Measurements from ENCODE around the gene KIAA1671. TPM values are rescaled to one million over a fixed set of nuclear protein-coding genes. Genes with fewer than 3 reads are reported as not detected.

Gene KIAA1671
- total RNA-seq, 2 experiments from 2014 or later: 5.1 to 5.5 TPM

- ATAC-seq (no peak), DNase-seq (no peak)
- H3K9me3 Mint-ChIP-seq (ENCODE audit: insufficient read depth): no peaks in the 10 kb centered on the region
- ChIA-PET POLR2A (no interaction called here), CTCF (interaction anchor here (1.8 kb wide), 1 partner anchor 10 kb away, joined by 9 read pairs; no protein-coding TSS in a partner anchor)
- H3K36me3 Mint-ChIP-seq (ENCODE audit: low read depth): peaks cover 2% of the 10 kb centered on the region
- no peak overlapping the region for H3K27ac Mint-ChIP-seq
- no peaks in the 10 kb centered on the region for H3K27me3 Mint-ChIP-seq (ENCODE audit: low read depth)
- H3K4me1 Mint-ChIP-seq (ENCODE audit: low read depth): no peaks in the 10 kb centered on the region
- no peak overlapping the region for H3K4me3 Mint-ChIP-seq
Measured at GRCh38 chr22:25120093-25120561, 167.6 kb downstream of the KIAA1671 start.

GRCh38 chr22:25120761-25121212, 168.3 kb downstream of the KIAA1671 start:
- no peaks in the 10 kb centered on the region for H3K9me3 Mint-ChIP-seq (ENCODE audit: insufficient read depth)
- no peak overlapping the region for H3K27ac Mint-ChIP-seq
- H3K4me1 Mint-ChIP-seq (ENCODE audit: low read depth): no peaks in the 10 kb centered on the region
- no peaks in the 10 kb centered on the region for H3K27me3 Mint-ChIP-seq (ENCODE audit: low read depth)
- POLR2A ChIA-PET: no interaction called here
- ATAC-seq: no peak
- DNase-seq: no peak
- CTCF ChIA-PET: interaction anchor here (1.8 kb wide), 1 partner anchor 10 kb away, joined by 9 read pairs; no protein-coding TSS in a partner anchor
- no peak overlapping the region for H3K4me3 Mint-ChIP-seq
- H3K36me3 Mint-ChIP-seq (ENCODE audit: low read depth): peaks cover 2% of the 10 kb centered on the region

- DNase-seq (no peak), ATAC-seq (no peak)
- no peaks in the 10 kb centered on the region for H3K27me3 Mint-ChIP-seq (ENCODE audit: low read depth)
- ChIA-PET POLR2A (no interaction called here), CTCF (interaction anchor here (0.9 to 1.1 kb wide), 2 partner anchors 11 to 44 kb away, joined by 3 read pairs; no protein-coding TSS in a partner anchor)
- H3K36me3 Mint-ChIP-seq (ENCODE audit: low read depth): peaks cover 2% of the 10 kb centered on the region
- H3K4me1 Mint-ChIP-seq (ENCODE audit: low read depth): no peaks in the 10 kb centered on the region
- no peaks in the 10 kb centered on the region for H3K9me3 Mint-ChIP-seq (ENCODE audit: insufficient read depth)
- H3K27ac Mint-ChIP-seq: no peak overlapping the region
- H3K4me3 Mint-ChIP-seq: no peak overlapping the region
Measured at GRCh38 chr22:25122136-25122764, 169.7 kb downstream of the KIAA1671 start.

- CTCF ChIA-PET: no interaction called here
- H3K27ac Mint-ChIP-seq: no peak overlapping the region
- no peaks in the 10 kb centered on the region for H3K27me3 Mint-ChIP-seq (ENCODE audit: low read depth)
- H3K36me3 Mint-ChIP-seq (ENCODE audit: low read depth): peaks cover 2% of the 10 kb centered on the region
- no peaks in the 10 kb centered on the region for H3K9me3 Mint-ChIP-seq (ENCODE audit: insufficient read depth)
- H3K4me3 Mint-ChIP-seq: no peak overlapping the region
- POLR2A ChIA-PET: interaction anchor here (1.5 kb wide), 1 partner anchor 10 kb away, joined by 4 read pairs; no protein-coding TSS in a partner anchor
- DNase-seq (no peak), ATAC-seq (no peak)
- no peaks in the 10 kb centered on the region for H3K4me1 Mint-ChIP-seq (ENCODE audit: low read depth)
Measured at GRCh38 chr22:25123677-25124076, 171.2 kb downstream of the KIAA1671 start.

GRCh38 chr22:25125693-25126357, 173.3 kb downstream of the KIAA1671 start:
- Mint-ChIP-seq H3K4me3 (no peak overlapping the region), H3K9me3 (ENCODE audit: insufficient read depth) (no peaks in the 10 kb centered on the region), H3K4me1 (ENCODE audit: low read depth) (no peaks in the 10 kb centered on the region), H3K27me3 (ENCODE audit: low read depth) (no peaks in the 10 kb centered on the region), H3K36me3 (ENCODE audit: low read depth) (peaks cover 2% of the 10 kb centered on the region), H3K27ac (no peak overlapping the region)
- POLR2A ChIA-PET: no interaction called here
- CTCF ChIA-PET: no interaction called here
- ATAC-seq: no peak
- no peak for DNase-seq

GRCh38 chr22:25126510-25126909, 174.0 kb downstream of the KIAA1671 start:
- no peak for DNase-seq
- Mint-ChIP-seq H3K4me1 (ENCODE audit: low read depth) (no peaks in the 10 kb centered on the region), H3K27ac (no peak overlapping the region), H3K4me3 (no peak overlapping the region), H3K36me3 (ENCODE audit: low read depth) (peaks cover 2% of the 10 kb centered on the region), H3K9me3 (ENCODE audit: insufficient read depth) (no peaks in the 10 kb centered on the region), H3K27me3 (ENCODE audit: low read depth) (no peaks in the 10 kb centered on the region)
- ChIA-PET POLR2A (no interaction called here), CTCF (no interaction called here)
- no peak for ATAC-seq

- ATAC-seq: no peak
- Mint-ChIP-seq H3K27me3 (ENCODE audit: low read depth) (no peaks in the 10 kb centered on the region), H3K9me3 (ENCODE audit: insufficient read depth) (no peaks in the 10 kb centered on the region), H3K4me3 (no peak overlapping the region), H3K4me1 (ENCODE audit: low read depth) (no peaks in the 10 kb centered on the region), H3K27ac (no peak overlapping the region), H3K36me3 (ENCODE audit: low read depth) (peaks cover 2% of the 10 kb centered on the region)
- POLR2A ChIA-PET: no interaction called here
- no peak for DNase-seq
- CTCF ChIA-PET: interaction anchor here (0.5 kb wide), 1 partner anchor 44 kb away, joined by 3 read pairs; no protein-coding TSS in a partner anchor
Measured at GRCh38 chr22:25127318-25127717, 174.8 kb downstream of the KIAA1671 start.

GRCh38 chr22:25130462-25130861, 177.9 kb downstream of the KIAA1671 start:
- H3K27ac Mint-ChIP-seq: no peak overlapping the region
- DNase-seq (no peak), ATAC-seq (no peak)
- ChIA-PET CTCF (interaction anchor here (0.9 to 2.5 kb wide), 3 partner anchors 19 to 203 kb away, joined by 3 to 6 read pairs (median 4); no protein-coding TSS in a partner anchor), POLR2A (no interaction called here)
- H3K4me1 Mint-ChIP-seq (ENCODE audit: low read depth): no peaks in the 10 kb centered on the region
- H3K36me3 Mint-ChIP-seq (ENCODE audit: low read depth): no peaks in the 10 kb centered on the region
- H3K27me3 Mint-ChIP-seq (ENCODE audit: low read depth): no peaks in the 10 kb centered on the region
- H3K9me3 Mint-ChIP-seq (ENCODE audit: insufficient read depth): no peaks in the 10 kb centered on the region
- no peak overlapping the region for H3K4me3 Mint-ChIP-seq

GRCh38 chr22:25131198-25131887, 178.8 kb downstream of the KIAA1671 start:
- POLR2A ChIA-PET: no interaction called here
- Mint-ChIP-seq H3K27ac (no peak overlapping the region), H3K4me1 (ENCODE audit: low read depth) (no peaks in the 10 kb centered on the region), H3K27me3 (ENCODE audit: low read depth) (no peaks in the 10 kb centered on the region), H3K4me3 (no peak overlapping the region), H3K9me3 (ENCODE audit: insufficient read depth) (no peaks in the 10 kb centered on the region), H3K36me3 (ENCODE audit: low read depth) (no peaks in the 10 kb centered on the region)
- no peak for DNase-seq
- CTCF ChIA-PET: interaction anchor here (2.5 kb wide), 1 partner anchor 20 kb away, joined by 6 read pairs; no protein-coding TSS in a partner anchor
- ATAC-seq: no peak

GRCh38 chr22:25134028-25134427, 181.5 kb downstream of the KIAA1671 start:
- ChIA-PET CTCF (interaction anchor here (1.4 kb wide), 1 partner anchor 69 kb away, joined by 3 read pairs; no protein-coding TSS in a partner anchor), POLR2A (no interaction called here)
- Mint-ChIP-seq H3K4me1 (ENCODE audit: low read depth) (no peaks in the 10 kb centered on the region), H3K27me3 (ENCODE audit: low read depth) (no peaks in the 10 kb centered on the region), H3K27ac (no peak overlapping the region), H3K4me3 (no peak overlapping the region), H3K36me3 (ENCODE audit: low read depth) (peaks cover 8% of the 10 kb centered on the region), H3K9me3 (ENCODE audit: insufficient read depth) (no peaks in the 10 kb centered on the region)
- no peak for ATAC-seq
- no peak for DNase-seq

GRCh38 chr22:25134451-25134850, 181.9 kb downstream of the KIAA1671 start:
- DNase-seq: no peak
- ChIA-PET POLR2A (no interaction called here), CTCF (interaction anchor here (1.4 kb wide), 1 partner anchor 68 kb away, joined by 3 read pairs; no protein-coding TSS in a partner anchor)
- no peak for ATAC-seq
- Mint-ChIP-seq H3K9me3 (ENCODE audit: insufficient read depth) (no peaks in the 10 kb centered on the region), H3K27ac (no peak overlapping the region), H3K4me1 (ENCODE audit: low read depth) (no peaks in the 10 kb centered on the region), H3K36me3 (ENCODE audit: low read depth) (peaks cover 8% of the 10 kb centered on the region), H3K27me3 (ENCODE audit: low read depth) (no peaks in the 10 kb centered on the region), H3K4me3 (no peak overlapping the region)

Data from activated CD8-positive, alpha-beta T cell treated with anti-CD3 and anti-CD28 coated beads, Interleukin-2, amount 10 ng/mL, durations not matched to agents 7 days and 5 days (primary cell).